Activated naive CD4-positive, alpha-beta T cell treated with anti-CD3 and anti-CD28 coated beads, Interleukin-2, amount 10 ng/mL, durations not matched to agents 7 days and 5 days (primary cell): Measurements from ENCODE around the gene TBC1D32.
"Not testable (repeated sequence)": the region's sequence is repeated elsewhere in the genome, so short reads cannot be mapped to it uniquely, and the experiment has no call there.

Source experiments
- CTCF ChIA-PET: fragments of 350-600 bp; sonication (Branson Sonifier 250); formaldehyde crosslinking; loops from one replicate; lab custom pipeline; 2021; ENCODE audit warnings: antibody characterized with exemption; lab: Charles Lee
- DNase-seq: peaks from one replicate; pipeline ENCODE4 v3.0.0-alpha.2; 2020
- H3K27ac Mint-ChIP-seq: one replicate; pipeline ENCODE4 v1.8.0; 2021; ENCODE audit warnings: mild to moderate bottlenecking, moderate library complexity, mixed read lengths
- H3K27me3 Mint-ChIP-seq: one replicate; pipeline ENCODE4 v1.8.0; 2021; ENCODE audit warnings: mild to moderate bottlenecking, mixed read lengths
- H3K36me3 Mint-ChIP-seq: one replicate; pipeline ENCODE4 v1.8.0; 2021; ENCODE audit warnings: mixed read lengths
- H3K4me1 Mint-ChIP-seq: one replicate; pipeline ENCODE4 v1.8.0; 2021; ENCODE audit warnings: mixed read lengths
- H3K4me3 Mint-ChIP-seq: one replicate; pipeline ENCODE4 v1.8.0; 2021; ENCODE audit warnings: mild to moderate bottlenecking, moderate library complexity, mixed read lengths
- H3K9me3 Mint-ChIP-seq: one replicate; pipeline ENCODE4 v1.8.0; 2021; ENCODE audit warnings: mixed read lengths

TBC1D32 gene

GRCh38 chr6:121338956-121339355 is 4.7 kb upstream of the TBC1D32 start:
- no peaks in the 10 kb centered on the region for H3K9me3 Mint-ChIP-seq
- H3K27ac Mint-ChIP-seq, result no peak overlapping the region
- no peaks in the 10 kb centered on the region for H3K36me3 Mint-ChIP-seq
- H3K4me3 Mint-ChIP-seq, result no peak overlapping the region
- H3K4me1 Mint-ChIP-seq, result peaks cover 14% of the 10 kb centered on the region
- peaks cover 22% of the 10 kb centered on the region for H3K27me3 Mint-ChIP-seq
- CTCF ChIA-PET, result no interaction called here
- DNase-seq, result no peak

- peaks cover 22% of the 10 kb centered on the region for H3K27me3 Mint-ChIP-seq
- no peak overlapping the region for H3K4me3 Mint-ChIP-seq
- peaks cover 16% of the 10 kb centered on the region for H3K4me1 Mint-ChIP-seq
- no peaks in the 10 kb centered on the region for H3K36me3 Mint-ChIP-seq
- no peaks in the 10 kb centered on the region for H3K9me3 Mint-ChIP-seq
- no peak overlapping the region for H3K27ac Mint-ChIP-seq
- CTCF ChIA-PET, result no interaction called here
- DNase-seq, result no peak
Measured at GRCh38 chr6:121338366-121338765, 4.1 kb upstream of the TBC1D32 start.

GRCh38 chr6:121335087-121336008 is 1.1 kb upstream of the TBC1D32 start:
- CTCF ChIA-PET, result interaction anchor here (0.8 kb wide), 1 partner anchor 278 kb away, joined by 3 read pairs; no protein-coding TSS in a partner anchor
- Mint-ChIP-seq H3K4me3 (peak overlapping the region; percentile 93), H3K27me3 (peaks cover 10% of the 10 kb centered on the region), H3K4me1 (peaks cover 38% of the 10 kb centered on the region), H3K27ac (peak overlapping the region; percentile 99), H3K9me3 (no peaks in the 10 kb centered on the region), H3K36me3 (no peaks in the 10 kb centered on the region)
- no peak for DNase-seq

- peak overlapping the region; percentile 93 for H3K4me3 Mint-ChIP-seq
- peaks cover 38% of the 10 kb centered on the region for H3K4me1 Mint-ChIP-seq
- H3K27ac Mint-ChIP-seq, result peak overlapping the region; percentile 99
- DNase-seq, H3K27me3 Mint-ChIP-seq, H3K9me3 Mint-ChIP-seq, H3K36me3 Mint-ChIP-seq, CTCF ChIA-PET: not testable (repeated sequence)
Measured at GRCh38 chr6:121333694-121334093, 586 bp downstream of the TBC1D32 start.

GRCh38 chr6:121333196-121333595 is 1.1 kb downstream of the TBC1D32 start:
- Mint-ChIP-seq H3K9me3 (no peaks in the 10 kb centered on the region), H3K4me3 (peak overlapping the region; percentile 93), H3K27ac (peak overlapping the region; percentile 99), H3K36me3 (no peaks in the 10 kb centered on the region), H3K4me1 (peaks cover 38% of the 10 kb centered on the region), H3K27me3 (peaks cover 5% of the 10 kb centered on the region)
- no peak for DNase-seq
- CTCF ChIA-PET, result interaction anchor here (1.8 kb wide), 1 partner anchor 14 kb away, joined by 7 read pairs; no protein-coding TSS in a partner anchor

- Mint-ChIP-seq H3K4me3 (no peak overlapping the region), H3K9me3 (no peaks in the 10 kb centered on the region), H3K27ac (no peak overlapping the region), H3K4me1 (peaks cover 36% of the 10 kb centered on the region), H3K27me3 (peaks cover 5% of the 10 kb centered on the region), H3K36me3 (no peaks in the 10 kb centered on the region)
- no peak for DNase-seq
- CTCF ChIA-PET, result no interaction called here
Measured at GRCh38 chr6:121330516-121330915, 3.8 kb downstream of the TBC1D32 start.

- Mint-ChIP-seq H3K27ac (no peak overlapping the region), H3K4me3 (no peak overlapping the region), H3K4me1 (no peaks in the 10 kb centered on the region), H3K36me3 (peaks cover 3% of the 10 kb centered on the region), H3K27me3 (no peaks in the 10 kb centered on the region), H3K9me3 (no peaks in the 10 kb centered on the region)
- no peak for DNase-seq
- CTCF ChIA-PET, result interaction anchor here (0.8 kb wide), 1 partner anchor 238 kb away, joined by 3 read pairs; no protein-coding TSS in a partner anchor
Measured at GRCh38 chr6:121321282-121321681, 13.0 kb downstream of the TBC1D32 start.

- CTCF ChIA-PET, result interaction anchor here (0.9 to 1.9 kb wide), 3 partner anchors 13 to 529 kb away, joined by 3 to 8 read pairs (median 7); no protein-coding TSS in a partner anchor
- Mint-ChIP-seq H3K27me3 (no peaks in the 10 kb centered on the region), H3K36me3 (peaks cover 4% of the 10 kb centered on the region), H3K4me3 (no peak overlapping the region), H3K4me1 (no peaks in the 10 kb centered on the region), H3K27ac (no peak overlapping the region), H3K9me3 (no peaks in the 10 kb centered on the region)
- no peak for DNase-seq
Measured at GRCh38 chr6:121319603-121320002, 14.7 kb downstream of the TBC1D32 start.

GRCh38 chr6:121319112-121319553 is 15.1 kb downstream of the TBC1D32 start:
- no peak for DNase-seq
- H3K4me3 Mint-ChIP-seq, result no peak overlapping the region
- H3K27ac Mint-ChIP-seq, result no peak overlapping the region
- no peaks in the 10 kb centered on the region for H3K9me3 Mint-ChIP-seq
- CTCF ChIA-PET, result interaction anchor here (0.9 to 1.9 kb wide), 3 partner anchors 13 to 530 kb away, joined by 3 to 8 read pairs (median 7); no protein-coding TSS in a partner anchor
- H3K4me1 Mint-ChIP-seq, result no peaks in the 10 kb centered on the region
- peaks cover 4% of the 10 kb centered on the region for H3K36me3 Mint-ChIP-seq
- H3K27me3 Mint-ChIP-seq, result no peaks in the 10 kb centered on the region

GRCh38 chr6:121314381-121315112 is 19.7 kb downstream of the TBC1D32 start:
- Mint-ChIP-seq H3K4me1 (no peaks in the 10 kb centered on the region), H3K36me3 (peaks cover 10% of the 10 kb centered on the region), H3K27ac (no peak overlapping the region), H3K4me3 (no peak overlapping the region), H3K9me3 (peaks cover 3% of the 10 kb centered on the region), H3K27me3 (no peaks in the 10 kb centered on the region)
- DNase-seq, result no peak
- CTCF ChIA-PET, result interaction anchor here (1.2 kb wide), 1 partner anchor 32 kb away, joined by 3 read pairs; no protein-coding TSS in a partner anchor

- DNase-seq, CTCF ChIA-PET, H3K27ac Mint-ChIP-seq, H3K4me3 Mint-ChIP-seq, H3K27me3 Mint-ChIP-seq, H3K4me1 Mint-ChIP-seq, H3K9me3 Mint-ChIP-seq, H3K36me3 Mint-ChIP-seq: not testable (repeated sequence)
Measured at GRCh38 chr6:121311814-121312213, 22.5 kb downstream of the TBC1D32 start.

- Mint-ChIP-seq H3K4me3 (no peak overlapping the region), H3K4me1 (no peaks in the 10 kb centered on the region), H3K27ac (no peak overlapping the region), H3K36me3 (peaks cover 7% of the 10 kb centered on the region), H3K9me3 (peaks cover 3% of the 10 kb centered on the region), H3K27me3 (no peaks in the 10 kb centered on the region)
- no peak for DNase-seq
- CTCF ChIA-PET, result no interaction called here
Measured at GRCh38 chr6:121310495-121310894, 23.8 kb downstream of the TBC1D32 start.

GRCh38 chr6:121309768-121310469 is 24.4 kb downstream of the TBC1D32 start:
- DNase-seq, result no peak
- CTCF ChIA-PET, result no interaction called here
- Mint-ChIP-seq H3K4me1 (no peaks in the 10 kb centered on the region), H3K36me3 (peaks cover 6% of the 10 kb centered on the region), H3K4me3 (no peak overlapping the region), H3K27ac (no peak overlapping the region), H3K27me3 (no peaks in the 10 kb centered on the region), H3K9me3 (peaks cover 3% of the 10 kb centered on the region)
